ENCODE results near the gene WWP2.

GRCh38 chr16:69848637-69849545, 86.8 kb downstream of the WWP2 start:
- TF ChIP-seq CTCF (optimal IDR thresholded peaks at IDR 0.05 in 1 of 3, IDR thresholded peaks at IDR 0.05 in 1 of 3, conservative IDR thresholded peaks at IDR 0.05 in 1 of 3; ENCODE audit: extremely low read depth in 1 of 3, insufficient read depth in 2 of 3, low read length in 3 of 3) (peak in 1 of 3 experiments; percentile 5), EZH2 (IDR thresholded peaks at IDR 0.05; ENCODE audit: low read length) (no peak)

Measured in keratinocyte (primary cell).